ENCODE results near the gene SIPA1L3.

The SIPA1L3 gene

GRCh38 chr19:38252385-38252784, 345.4 kb downstream of the SIPA1L3 start:
- DNase-seq, result no peak

- DNase-seq, result no peak
These were observed 346.1 kb downstream of the SIPA1L3 start for GRCh38 chr19:38252941-38253691.

GRCh38 chr19:38253788-38254187, 346.8 kb downstream of the SIPA1L3 start:
- DNase-seq, result no peak

- DNase-seq, result no peak
These were observed 348.5 kb downstream of the SIPA1L3 start for GRCh38 chr19:38255383-38256014.
